Measurements from ENCODE around the gene LIMK2.

LIMK2 gene

DNA sequence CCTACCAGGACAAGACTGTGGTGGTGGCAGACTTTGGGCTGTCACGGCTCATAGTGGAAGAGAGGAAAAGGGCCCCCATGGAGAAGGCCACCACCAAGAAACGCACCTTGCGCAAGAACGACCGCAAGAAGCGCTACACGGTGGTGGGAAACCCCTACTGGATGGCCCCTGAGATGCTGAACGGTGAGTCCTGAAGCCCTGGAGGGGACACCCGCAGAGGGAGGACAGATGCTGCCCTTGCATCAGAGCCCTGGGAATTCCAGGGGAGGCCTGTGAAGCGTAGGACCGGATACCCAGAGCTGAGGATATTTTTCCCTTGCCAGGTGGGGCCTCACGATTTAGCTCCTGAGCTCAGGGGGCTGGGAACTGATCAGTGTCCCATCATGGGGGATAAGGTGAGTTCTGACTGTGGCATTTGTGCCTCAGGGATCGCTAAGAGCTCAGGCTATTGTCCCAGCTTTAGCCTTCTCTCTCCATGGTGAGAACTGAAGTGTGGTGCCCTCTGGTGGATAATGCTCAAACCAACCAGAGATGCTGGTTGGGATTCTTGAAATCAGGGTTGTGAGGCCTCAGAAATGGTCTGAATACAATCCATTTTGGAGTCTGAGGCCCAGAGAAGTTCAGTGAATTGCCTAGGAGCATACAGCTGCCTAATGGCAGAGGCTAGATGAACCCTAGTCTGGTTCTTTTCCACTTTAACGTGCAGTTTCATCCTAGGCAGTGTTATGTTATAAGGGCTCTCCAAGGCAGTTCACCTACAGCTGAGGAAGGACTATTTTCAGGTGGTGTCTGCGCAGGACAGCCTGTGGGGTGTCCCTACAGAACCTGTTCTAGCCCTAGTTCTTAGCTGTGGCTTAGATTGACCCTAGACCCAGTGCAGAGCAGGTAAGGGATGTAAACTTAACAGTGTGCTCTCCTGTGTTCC, 60.7 kb downstream of the LIMK2 start:
- DNase-seq (ENCODE audit: low read depth, low spot score) = peak; percentile 17

- no peak for DNase-seq (ENCODE audit: low read depth, low spot score)
These were observed 61.9 kb downstream of the LIMK2 start for GRCh38 chr22:31274017-31274416.

DNA sequence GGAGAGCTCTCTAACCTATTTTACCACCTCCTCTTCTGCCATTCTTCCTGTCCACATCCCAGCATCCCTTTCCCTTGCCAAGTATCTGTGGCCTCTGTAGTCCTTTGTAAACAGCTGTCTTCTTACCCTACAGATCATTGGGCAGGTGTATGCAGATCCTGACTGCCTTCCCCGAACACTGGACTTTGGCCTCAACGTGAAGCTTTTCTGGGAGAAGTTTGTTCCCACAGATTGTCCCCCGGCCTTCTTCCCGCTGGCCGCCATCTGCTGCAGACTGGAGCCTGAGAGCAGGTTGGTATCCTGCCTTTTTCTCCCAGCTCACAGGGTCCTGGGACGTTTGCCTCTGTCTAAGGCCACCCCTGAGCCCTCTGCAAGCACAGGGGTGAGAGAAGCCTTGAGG, 62.9 kb downstream of the LIMK2 start:
- DNase-seq (ENCODE audit: low read depth, low spot score) = no peak

- DNase-seq (ENCODE audit: low read depth, low spot score) = no peak
These were observed 63.5 kb downstream of the LIMK2 start for GRCh38 chr22:31275576-31275975.

GRCh38 chr22:31276426-31277167, 64.5 kb downstream of the LIMK2 start:
- DNase-seq (ENCODE audit: low read depth, low spot score) = no peak

- DNase-seq (ENCODE audit: low read depth, low spot score) = no peak
These were observed 65.6 kb downstream of the LIMK2 start for GRCh38 chr22:31277741-31278140.

- DNase-seq (ENCODE audit: low read depth, low spot score) = no peak
These were observed 66.1 kb downstream of the LIMK2 start for GRCh38 chr22:31278151-31278621.

DNA sequence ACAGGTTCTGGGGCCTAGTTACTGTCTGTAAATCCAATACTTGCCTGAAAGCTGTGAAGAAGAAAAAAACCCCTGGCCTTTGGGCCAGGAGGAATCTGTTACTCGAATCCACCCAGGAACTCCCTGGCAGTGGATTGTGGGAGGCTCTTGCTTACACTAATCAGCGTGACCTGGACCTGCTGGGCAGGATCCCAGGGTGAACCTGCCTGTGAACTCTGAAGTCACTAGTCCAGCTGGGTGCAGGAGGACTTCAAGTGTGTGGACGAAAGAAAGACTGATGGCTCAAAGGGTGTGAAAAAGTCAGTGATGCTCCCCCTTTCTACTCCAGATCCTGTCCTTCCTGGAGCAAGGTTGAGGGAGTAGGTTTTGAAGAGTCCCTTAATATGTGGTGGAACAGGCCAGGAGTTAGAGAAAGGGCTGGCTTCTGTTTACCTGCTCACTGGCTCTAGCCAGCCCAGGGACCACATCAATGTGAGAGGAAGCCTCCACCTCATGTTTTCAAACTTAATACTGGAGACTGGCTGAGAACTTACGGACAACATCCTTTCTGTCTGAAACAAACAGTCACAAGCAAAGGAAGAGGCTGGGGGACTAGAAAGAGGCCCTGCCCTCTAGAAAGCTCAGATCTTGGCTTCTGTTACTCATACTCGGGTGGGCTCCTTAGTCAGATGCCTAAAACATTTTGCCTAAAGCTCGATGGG, 66.7 kb downstream of the LIMK2 start:
- no peak for DNase-seq (ENCODE audit: low read depth, low spot score)

DNA sequence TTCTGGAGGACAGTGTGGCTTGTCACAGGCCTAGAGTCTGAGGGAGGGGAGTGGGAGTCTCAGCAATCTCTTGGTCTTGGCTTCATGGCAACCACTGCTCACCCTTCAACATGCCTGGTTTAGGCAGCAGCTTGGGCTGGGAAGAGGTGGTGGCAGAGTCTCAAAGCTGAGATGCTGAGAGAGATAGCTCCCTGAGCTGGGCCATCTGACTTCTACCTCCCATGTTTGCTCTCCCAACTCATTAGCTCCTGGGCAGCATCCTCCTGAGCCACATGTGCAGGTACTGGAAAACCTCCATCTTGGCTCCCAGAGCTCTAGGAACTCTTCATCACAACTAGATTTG, 67.2 kb downstream of the LIMK2 start:
- DNase-seq (ENCODE audit: low read depth, low spot score) = no peak

- no peak for DNase-seq (ENCODE audit: low read depth, low spot score)
These were observed 67.9 kb downstream of the LIMK2 start for GRCh38 chr22:31279821-31280505.

DNA sequence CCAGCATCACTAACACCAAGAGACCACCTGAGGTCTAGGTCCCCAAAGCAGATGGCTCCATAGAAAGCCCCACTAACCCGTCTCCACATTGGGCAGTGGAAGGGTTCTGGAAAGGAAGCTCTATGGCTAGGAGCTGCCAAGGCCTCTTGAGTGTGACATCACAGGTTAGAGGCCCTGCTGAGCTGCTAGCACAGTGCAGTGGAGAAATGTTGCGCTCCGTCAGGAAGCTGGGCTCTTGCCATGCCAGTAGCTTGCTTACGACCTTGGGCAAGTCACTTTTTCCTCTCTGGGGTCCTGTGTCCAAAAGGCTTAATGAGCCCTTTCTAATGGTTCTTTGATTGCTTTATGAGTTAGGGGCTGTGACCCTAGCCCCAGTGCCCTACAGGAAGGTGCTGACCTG, 69.6 kb downstream of the LIMK2 start:
- DNase-seq (ENCODE audit: low read depth, low spot score) = no peak

- DNase-seq (ENCODE audit: low read depth, low spot score) = no peak
These were observed 70.8 kb downstream of the LIMK2 start for GRCh38 chr22:31282748-31283468.

DNA sequence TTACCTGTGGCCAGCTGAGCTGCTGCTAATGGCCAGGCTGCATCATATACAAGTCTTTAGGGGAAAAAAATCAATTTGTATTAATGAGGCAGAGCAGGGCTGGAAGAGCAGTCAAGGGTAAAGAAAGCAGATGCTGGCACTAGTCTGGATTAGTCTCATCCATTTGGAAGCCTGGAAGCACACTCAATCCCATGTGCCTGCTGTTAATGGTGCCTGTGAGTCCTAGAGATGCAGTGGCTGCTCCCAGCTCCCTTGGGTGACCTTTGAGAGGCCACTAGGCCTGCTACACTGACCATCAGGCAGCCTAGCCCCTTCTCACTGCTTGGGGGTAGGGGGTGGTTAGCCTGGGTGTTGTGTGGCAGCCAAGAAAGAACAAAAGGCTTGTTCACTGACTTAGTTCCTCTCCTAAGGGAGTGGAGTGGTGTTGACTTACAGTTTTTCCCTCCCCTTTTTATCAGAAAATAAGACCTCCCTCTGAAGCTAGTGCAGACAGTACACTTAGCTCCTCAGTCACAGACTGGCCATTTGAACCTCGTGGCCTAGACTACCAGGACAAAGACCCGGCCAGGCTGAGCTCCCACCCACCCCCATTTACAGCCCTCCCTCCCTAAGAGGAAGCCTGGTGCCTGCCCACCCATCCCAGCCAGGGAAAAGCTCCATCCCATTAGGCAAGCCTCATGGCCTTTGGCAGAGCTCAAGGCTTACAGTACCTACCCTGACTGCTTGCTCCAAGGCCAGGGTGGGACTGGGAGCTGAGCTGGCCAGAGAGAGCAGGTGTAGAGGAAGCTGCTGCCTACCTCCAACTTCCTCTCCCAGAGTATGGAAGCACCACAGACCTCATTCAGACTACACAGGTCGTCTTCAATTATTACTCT, 72.4 kb downstream of the LIMK2 start:
- DNase-seq (ENCODE audit: low read depth, low spot score) = no peak

- peak; percentile 20 for DNase-seq (ENCODE audit: low read depth, low spot score)
These were observed 74.5 kb downstream of the LIMK2 start for GRCh38 chr22:31286360-31287255.

DNA sequence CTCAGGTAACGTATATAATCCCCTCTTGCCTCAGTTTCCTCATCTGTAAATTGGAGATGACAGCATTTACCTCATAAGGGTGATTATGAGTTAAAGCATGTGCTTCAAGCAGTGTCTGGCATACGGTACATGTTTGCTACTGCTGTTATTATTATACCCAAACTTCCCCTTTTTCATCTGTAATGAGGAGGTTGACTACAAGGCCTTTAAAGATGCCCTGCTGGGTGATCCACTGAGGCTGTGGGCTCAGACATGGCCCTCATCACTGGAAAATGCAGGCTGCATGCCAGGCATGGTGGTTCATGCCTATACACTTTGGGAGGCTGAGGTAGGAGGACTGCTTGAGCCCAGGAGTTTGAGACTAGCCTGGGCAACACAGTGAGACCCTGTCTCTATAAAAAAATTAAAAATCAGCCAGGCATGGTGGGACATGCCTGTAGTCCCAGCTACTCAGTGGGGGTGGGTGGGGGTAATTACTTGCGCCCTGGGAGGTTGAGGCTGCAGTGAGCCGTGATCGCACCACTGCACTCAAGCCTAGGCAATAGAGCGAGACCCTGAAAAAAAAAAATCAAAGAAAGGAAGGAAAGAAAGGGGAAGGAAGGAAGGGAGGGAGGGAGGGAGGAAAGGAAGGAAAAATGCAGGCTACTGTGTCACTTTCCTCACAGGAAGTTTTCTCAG, 75.9 kb downstream of the LIMK2 start:
- no peak for DNase-seq (ENCODE audit: low read depth, low spot score)

DNA sequence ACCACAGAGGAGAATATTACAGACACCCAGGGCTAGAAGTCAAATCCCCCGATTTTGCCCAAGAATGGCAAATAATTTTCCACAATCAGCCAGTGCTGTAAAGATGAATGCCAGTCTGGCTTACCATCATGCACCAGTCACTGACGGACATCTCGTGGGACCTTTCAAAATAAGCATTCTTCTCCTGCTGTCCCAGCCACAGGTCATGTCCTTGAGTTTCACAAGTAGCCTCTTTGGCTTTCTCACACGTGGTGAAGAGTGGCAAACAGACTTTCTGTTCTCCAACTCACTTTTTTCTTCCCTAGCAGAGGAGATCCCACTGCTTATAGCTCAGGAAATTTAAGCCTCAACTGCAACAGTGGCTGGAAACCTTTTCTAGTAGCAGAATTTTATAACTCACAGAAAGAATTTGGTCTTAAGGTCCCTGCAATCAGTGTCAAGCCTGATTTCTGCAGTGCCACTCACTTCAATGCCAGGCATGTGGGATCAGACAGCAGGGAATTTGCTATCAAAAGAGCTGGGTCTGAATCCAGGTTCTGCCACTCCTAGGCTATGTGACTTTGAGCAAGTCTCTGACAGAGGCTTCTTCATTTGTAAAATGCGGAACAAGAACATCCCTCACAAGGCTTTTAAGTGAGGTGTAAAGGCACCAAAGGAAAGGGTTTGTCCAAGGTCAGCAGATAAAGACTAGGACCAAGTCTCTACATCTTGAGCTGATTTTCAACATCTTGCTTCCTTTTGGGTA, 76.6 kb downstream of the LIMK2 start:
- no peak for DNase-seq (ENCODE audit: low read depth, low spot score)

GRCh38 chr22:31289344-31289743, 77.2 kb downstream of the LIMK2 start:
- no peak for DNase-seq (ENCODE audit: low read depth, low spot score)
